GM21619 (cell line): ENCODE measurements around the gene ZNF629.
"Not testable (repeated sequence)": the region's sequence is repeated elsewhere in the genome, so short reads cannot be mapped to it uniquely, and the experiment has no call there.

Source experiments
- ATAC-seq: cut with Tn5 transposase; IDR thresholded peaks from one replicate; pipeline ENCODE4 v1.9.1; 2021; ENCODE audit not compliant: unreplicated experiment

Gene ZNF629

GRCh38 chr16:30786936-30787612, at the start of gene ZNF629:
TSS of gene ZNF629 (minus strand) at chr16:30787205. CDS start at chr16:30784482, 2,723 bp downstream.
- ATAC-seq, result no peak

DNA sequence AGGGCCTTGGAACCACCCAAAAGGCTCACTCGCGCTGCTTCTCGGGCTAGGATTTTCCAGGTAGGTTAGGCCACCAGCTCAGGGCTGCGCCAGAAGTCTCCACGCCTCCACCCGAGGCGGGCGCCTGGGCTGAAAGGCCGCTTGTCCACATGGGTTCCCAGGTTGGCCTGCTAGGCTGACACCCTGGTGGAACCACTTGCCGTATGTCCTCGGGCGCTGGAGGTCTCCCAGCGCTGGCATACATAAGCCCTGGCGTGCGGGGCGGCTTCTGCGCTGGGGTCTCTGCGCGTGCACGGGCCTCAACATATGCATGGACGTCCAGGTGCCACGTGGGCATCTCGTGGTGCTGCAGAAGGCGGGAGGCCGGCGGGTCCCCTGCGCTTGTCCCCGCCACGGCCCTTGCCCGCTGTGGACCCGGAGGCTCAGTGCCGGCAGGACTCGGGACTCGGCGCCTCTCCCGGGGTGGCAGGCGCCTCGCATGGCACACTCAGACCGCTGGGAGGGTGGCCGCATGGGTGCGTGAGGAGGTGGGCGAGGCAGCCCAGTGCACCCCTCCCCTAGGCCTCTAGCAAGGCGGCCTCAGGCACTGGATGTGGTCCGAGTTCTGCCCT, 47.2 kb upstream of the ZNF629 start:
- ATAC-seq, result no peak

DNA sequence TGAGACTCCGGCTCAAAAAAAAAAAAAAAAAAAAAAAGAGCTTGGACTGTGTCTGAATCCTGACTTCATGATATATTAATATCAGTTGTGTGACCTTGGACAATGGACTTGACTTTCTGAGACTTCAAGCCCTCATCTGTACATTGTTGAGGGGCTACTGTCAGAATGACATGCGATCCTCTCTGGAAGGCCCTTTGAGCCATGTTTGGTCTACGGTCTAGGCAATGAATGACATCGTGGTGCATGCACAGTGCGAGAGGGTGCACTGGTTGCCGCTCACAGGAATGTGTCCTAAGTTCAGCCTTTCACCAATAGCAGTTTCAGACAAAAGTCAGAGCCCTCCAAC, 43.0 kb upstream of the ZNF629 start:
- ATAC-seq, result no peak

- no peak for ATAC-seq
These were observed 42.4 kb upstream of the ZNF629 start for GRCh38 chr16:30829130-30830071.

- no peak for ATAC-seq
These were observed 34.9 kb upstream of the ZNF629 start for GRCh38 chr16:30821891-30822290.

DNA sequence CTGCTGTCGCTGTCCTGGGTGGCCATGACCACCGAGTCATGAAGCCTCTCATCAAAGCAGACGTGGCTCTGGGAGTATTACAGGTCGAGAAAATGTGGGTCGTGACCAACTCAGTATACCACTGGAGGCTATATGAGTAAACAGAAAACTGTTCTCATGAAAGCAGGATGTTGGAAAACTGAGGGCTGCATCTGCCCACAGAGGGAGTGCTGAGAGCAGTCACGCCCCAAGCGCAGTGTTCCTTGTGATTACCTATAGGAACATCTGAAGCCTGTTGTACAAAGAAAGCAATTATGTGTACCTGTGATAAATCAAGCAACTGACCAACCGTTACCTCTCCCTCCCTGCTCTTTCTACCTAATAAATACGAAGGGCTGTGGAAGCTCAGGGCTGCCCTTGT, 34.4 kb upstream of the ZNF629 start:
- ATAC-seq, result not testable (repeated sequence)

- ATAC-seq, result no peak
These were observed 34.0 kb upstream of the ZNF629 start for GRCh38 chr16:30820952-30821421.

DNA sequence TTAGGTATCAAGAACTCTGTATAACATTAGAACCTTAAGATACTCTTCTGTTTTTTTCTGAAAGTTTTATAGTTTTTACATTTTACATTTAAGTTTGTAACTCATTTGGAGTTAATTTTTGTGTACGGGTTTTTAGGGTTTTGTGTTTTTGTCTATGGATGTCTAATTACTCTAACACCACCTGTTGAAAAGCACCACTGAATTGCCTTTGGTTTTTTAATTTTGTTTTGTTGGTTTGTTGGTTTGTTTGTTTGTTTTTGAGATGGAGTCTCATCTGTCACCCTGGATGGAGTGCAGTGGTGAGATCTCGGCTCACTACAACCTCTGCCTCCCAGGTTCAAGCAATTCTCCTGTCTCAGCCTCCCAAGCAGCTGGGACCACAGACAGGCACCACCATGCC, 29.8 kb upstream of the ZNF629 start:
- no peak for ATAC-seq

DNA sequence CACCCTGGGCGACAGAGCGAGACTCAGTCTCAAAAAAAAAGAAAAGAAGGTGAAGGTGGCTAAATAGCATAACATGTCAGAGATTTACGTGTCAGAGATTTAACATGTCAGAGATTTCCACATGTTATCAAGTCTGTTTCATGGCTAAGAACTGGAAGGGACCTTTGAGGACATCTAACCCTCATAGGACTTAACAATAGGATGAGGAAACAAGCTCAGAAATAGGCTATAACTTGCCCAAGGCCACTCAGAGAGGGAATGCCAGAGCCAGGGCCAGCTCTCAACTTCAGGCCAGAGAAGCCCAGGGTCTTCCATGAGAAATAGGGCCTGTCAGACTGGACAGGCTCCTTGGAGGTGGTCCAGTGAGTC, 26.8 kb upstream of the ZNF629 start:
- ATAC-seq, result no peak

GRCh38 chr16:30809675-30810074, 22.7 kb upstream of the ZNF629 start:
- ATAC-seq, result not testable (repeated sequence)

DNA sequence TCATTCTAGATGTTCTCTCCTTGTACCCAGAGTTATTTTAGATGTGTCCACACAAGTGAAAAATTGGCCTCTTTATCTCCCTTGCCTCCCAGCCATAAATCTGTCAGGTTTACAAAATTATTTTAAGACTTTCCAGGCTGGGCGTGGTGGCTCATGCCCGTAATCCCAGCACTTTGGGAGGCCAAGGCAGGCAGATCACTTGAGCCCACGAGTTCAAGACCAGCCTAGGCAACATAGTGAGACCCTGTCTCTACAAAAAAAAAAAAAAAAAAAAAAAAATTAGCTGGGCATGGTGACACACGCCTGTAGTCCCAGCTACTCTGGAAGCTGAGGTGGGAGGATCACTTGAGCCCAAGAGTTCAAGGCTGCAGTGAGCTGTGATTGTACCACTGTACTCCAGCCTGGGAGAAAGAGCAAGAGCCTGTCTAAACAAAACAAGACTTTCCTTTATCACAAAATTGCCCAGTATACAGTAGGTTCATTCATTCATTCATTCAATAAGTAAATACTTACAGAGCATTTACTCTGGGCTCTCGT, 22.0 kb upstream of the ZNF629 start:
- ATAC-seq, result not testable (repeated sequence)

DNA sequence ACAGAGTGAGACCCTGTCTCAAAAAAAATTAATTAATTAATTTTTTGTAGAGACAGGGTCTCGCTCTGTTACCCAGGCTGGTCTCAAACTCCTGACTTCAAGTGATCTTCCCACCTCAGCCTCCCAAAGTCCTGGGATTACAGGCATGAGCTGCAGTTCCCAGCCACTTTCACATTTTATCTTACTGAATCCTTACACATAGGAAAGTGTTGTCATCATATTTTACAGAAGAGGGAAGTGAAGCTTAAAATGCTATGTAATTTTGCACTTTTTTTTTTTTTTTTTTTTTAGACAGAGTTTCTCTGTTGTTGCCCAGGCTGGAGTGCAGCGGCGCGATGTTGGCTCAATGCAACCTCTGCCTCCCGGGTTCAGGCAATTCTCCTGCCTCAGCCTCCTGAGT, 21.1 kb upstream of the ZNF629 start:
- no peak for ATAC-seq

GRCh38 chr16:30805370-30806169, 18.6 kb upstream of the ZNF629 start:
- ATAC-seq, result no peak

DNA sequence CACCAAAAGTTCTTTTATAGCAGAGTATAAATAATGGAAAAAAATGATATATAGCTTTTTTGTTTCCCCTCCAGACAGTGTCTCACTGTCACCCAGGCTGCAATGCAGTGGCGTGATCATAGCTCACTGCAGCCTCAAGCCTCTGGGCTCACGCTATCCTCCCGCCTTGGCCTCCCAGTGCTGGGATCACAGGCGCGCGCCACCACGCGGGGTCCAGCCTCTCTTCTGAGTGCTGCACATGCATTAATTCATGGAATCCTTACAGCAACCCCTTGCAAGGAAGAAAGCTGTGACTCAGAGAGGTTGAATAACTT, 18.0 kb upstream of the ZNF629 start:
- ATAC-seq, result no peak

DNA sequence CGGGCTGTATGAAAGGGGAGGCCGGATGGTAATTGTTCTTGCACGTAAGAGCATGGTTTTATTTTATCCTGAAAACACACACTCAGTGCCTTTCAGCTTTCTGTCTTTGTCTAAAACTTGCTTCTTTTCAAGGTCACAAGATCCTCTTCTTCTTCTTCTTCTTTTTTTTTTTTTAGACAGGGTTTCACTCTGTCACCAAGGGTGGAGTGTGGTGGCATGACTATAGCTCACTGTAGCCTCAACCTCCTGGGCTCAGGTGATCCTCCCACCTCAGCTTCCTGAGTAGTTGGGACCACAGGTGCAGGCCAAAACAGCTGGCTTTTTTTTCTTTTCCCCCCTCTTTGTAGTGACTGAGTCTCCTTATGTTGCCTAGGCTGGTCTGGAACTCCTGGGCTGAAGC, 15.9 kb upstream of the ZNF629 start:
- no peak for ATAC-seq

GRCh38 chr16:30797670-30798309, 10.8 kb upstream of the ZNF629 start:
- no peak for ATAC-seq

- no peak for ATAC-seq
These were observed 7.6 kb upstream of the ZNF629 start for GRCh38 chr16:30794634-30795033.

- ATAC-seq, result no peak
These were observed 6.6 kb upstream of the ZNF629 start for GRCh38 chr16:30793508-30794069.

DNA sequence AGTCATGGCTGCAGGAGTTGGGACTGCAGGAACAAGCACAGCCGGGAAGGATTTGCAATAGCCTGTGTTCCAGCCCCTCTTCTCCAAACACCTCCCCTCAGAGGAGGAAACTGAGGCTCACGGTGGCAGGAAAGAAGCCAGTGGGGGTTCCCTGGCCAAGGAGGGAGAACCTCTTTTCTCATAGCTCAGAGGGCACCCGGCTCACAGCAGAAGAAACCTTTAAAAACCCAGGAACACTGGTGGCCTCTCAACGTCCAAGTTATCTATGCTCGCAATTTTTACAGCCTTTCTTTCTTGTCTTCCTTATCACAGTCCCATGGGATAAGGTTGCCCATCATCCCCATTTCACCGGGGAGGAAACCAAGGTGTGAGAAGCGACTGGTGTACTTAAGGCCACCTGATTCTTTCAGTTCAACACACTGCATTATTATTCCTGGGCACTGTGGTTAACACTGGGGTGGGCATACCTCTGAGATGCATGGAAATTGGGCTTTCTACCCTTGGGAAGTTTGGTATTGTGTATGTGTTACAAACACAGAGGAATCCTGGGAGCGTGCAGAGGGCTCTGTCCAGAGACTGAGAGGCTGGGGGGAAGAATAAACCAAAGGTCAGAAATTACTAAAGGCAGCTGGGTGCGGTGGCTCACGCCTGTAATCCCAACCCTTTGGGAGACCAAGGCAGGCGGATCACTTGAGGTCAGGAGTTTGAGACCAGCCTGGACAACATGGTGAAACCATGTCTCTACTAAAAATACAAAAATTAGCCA, 791 bp upstream of the ZNF629 start:
- ATAC-seq, result no peak
